Tibial nerve (tissue), 3 donors: ENCODE measurements around the gene DGKI.

Experiments
- CTCF ChIP-seq, 5 experiments: fragments of 200-600 bp in 3 of 5; fragments of 450-650 bp in 2 of 5; sonication (generic) in 3 of 5; IDR thresholded peaks; one replicate each; pipeline ENCODE4 v1.5.1; 2016 to 2019; ENCODE audit warnings: antibody characterized with exemption in 5 of 5, mild to moderate bottlenecking in 3 of 5, moderate library complexity in 2 of 5
- POLR2A ChIP-seq, 2 donors: fragments of 450-650 bp; IDR thresholded peaks; one replicate each; pipeline ENCODE4 v1.6.1; 2017; ENCODE audit warnings: antibody characterized with exemption in 2 of 2, mild to moderate bottlenecking in 2 of 2, moderate library complexity in 2 of 2

DNA sequence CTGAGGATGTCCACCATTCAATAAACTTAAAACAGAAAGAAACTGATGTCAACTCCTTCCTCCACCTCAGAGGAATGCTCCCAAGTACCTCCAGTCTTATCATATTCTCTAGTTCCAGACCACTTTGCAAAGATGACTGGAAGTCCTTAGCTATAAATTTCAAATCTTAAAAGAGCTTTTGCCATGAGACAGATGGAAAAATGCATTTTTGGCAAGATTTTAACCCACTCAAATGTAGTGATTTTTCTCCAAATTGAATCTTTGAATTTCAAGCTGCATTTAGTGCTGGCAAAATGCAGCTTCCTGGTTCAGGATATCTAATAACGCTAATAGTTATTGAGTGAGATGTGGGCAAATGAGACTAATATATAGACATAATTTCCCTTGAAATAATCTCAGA lies 33.2 kb downstream of the DGKI start:
- TF ChIP-seq CTCF (IDR thresholded peaks at IDR 0.05) (no peak), POLR2A (IDR thresholded peaks at IDR 0.05) (no peak)
